H1 (cell line): ENCODE data around the gene EPG5. TPM values are rescaled to one million over a fixed set of nuclear protein-coding genes. Genes with fewer than 3 reads are reported as not detected.

Experiments used
- CTCF ChIA-PET: fragments of 300-600 bp; sonication (Branson Sonifier 250); formaldehyde crosslinking; loops from one replicate; lab custom pipeline; 2021; ENCODE audit not compliant: partially characterized antibody; lab: Charles Lee
- POLR2A ChIA-PET: fragments of 300-600 bp; sonication (Branson Sonifier 250); formaldehyde crosslinking; loops from one replicate; lab custom pipeline; 2021; ENCODE audit warnings: inconsistent platforms; ENCODE audit not compliant: partially characterized antibody; lab: Charles Lee
- DNase-seq, 2 experiments: peaks; one replicate each; pipeline versions ENCODE4 v3.0.0 to v3.0.0-alpha.2; 2010 to 2022; ENCODE audit warnings: low spot score in 2 of 2, low read depth in 1 of 2, mixed read lengths in 1 of 2
- FAIRE-seq: peaks from 2 replicates; lab custom pipeline; 2011; peaks lifted over from hg19 to GRCh38; lab: Jason Lieb, UNC
- H2AFZ ChIP-seq: 2 replicates; pipeline ENCODE4 v1.8.1; 2012; ENCODE audit warnings: low read length, inconsistent platforms
- H2AK5ac ChIP-seq: 2 replicates; pipeline ENCODE4 v1.6.1; 2013; ENCODE audit warnings: low read depth, low read length
- H2BK120ac ChIP-seq: replicated peaks from 2 replicates; pipeline ENCODE3; 2013; ENCODE audit warnings: low read depth, low read length, inconsistent platforms
- H2BK12ac ChIP-seq: 2 replicates; pipeline ENCODE4 v1.6.1; 2013; ENCODE audit warnings: low read depth, low read length
- H2BK15ac ChIP-seq: 2 replicates; pipeline ENCODE4 v1.6.1; 2013; ENCODE audit warnings: low read length
- H2BK20ac ChIP-seq: 2 replicates; pipeline ENCODE4 v1.6.1; 2013; ENCODE audit warnings: low read length
- H2BK5ac ChIP-seq: 2 replicates; pipeline ENCODE4 v1.6.1; 2013; ENCODE audit warnings: low read depth, low read length
- H3K14ac ChIP-seq: 2 replicates; pipeline ENCODE4 v1.6.1; 2013; ENCODE audit warnings: inconsistent platforms; ENCODE audit not compliant: insufficient read length
- H3K18ac ChIP-seq: 2 replicates; pipeline ENCODE4 v1.6.1; 2013; ENCODE audit warnings: low read length; ENCODE audit errors: extremely low read depth
- H3K23ac ChIP-seq: 2 replicates; pipeline ENCODE4 v1.6.1; 2013; ENCODE audit warnings: inconsistent platforms; ENCODE audit not compliant: insufficient read length
- H3K23me2 ChIP-seq: 2 replicates; pipeline ENCODE4 v1.6.1; 2013; ENCODE audit warnings: low read depth, low read length
- H3K27ac ChIP-seq: 2 replicates; pipeline ENCODE4 v1.6.1; 2011; ENCODE audit warnings: low read depth, low read length, inconsistent platforms
- H3K27me3 ChIP-seq, 4 experiments: replicated peaks in 1 of 4; 1 replicate in 1 of 4; 2 replicates in 3 of 4; pipeline versions ENCODE4 v1.6.1 to v1.8.1; 2011 to 2013; ENCODE audit warnings: low read length in 3 of 4, mild to moderate bottlenecking in 3 of 4, inconsistent platforms in 2 of 4, mixed read lengths in 2 of 4, moderate library complexity in 1 of 4; ENCODE audit not compliant: control insufficient read depth in 3 of 4, insufficient read depth in 3 of 4; ENCODE audit errors: extremely low read depth in 1 of 4
- H3K36me3 ChIP-seq, 4 experiments: 2 replicates each; pipeline versions ENCODE4 v1.6.1 to v1.8.1; 2011 to 2013; ENCODE audit warnings: mild to moderate bottlenecking in 4 of 4, low read length in 3 of 4, moderate library complexity in 2 of 4, control low read depth in 1 of 4, inconsistent platforms in 1 of 4; ENCODE audit not compliant: insufficient read depth in 4 of 4, control insufficient read depth in 2 of 4
- H3K4ac ChIP-seq: replicated peaks from 2 replicates; pipeline ENCODE3; 2013; ENCODE audit warnings: low read length, low read depth, mixed read lengths, inconsistent platforms; ENCODE audit not compliant: insufficient read length
- H3K4me1 ChIP-seq, 4 experiments: replicated peaks in 1 of 4; 1 replicate in 1 of 4; 2 replicates in 3 of 4; pipeline versions ENCODE4 v1.6.1 to v1.8.1; 2011 to 2013; ENCODE audit warnings: low read length in 3 of 4, inconsistent platforms in 2 of 4, mixed read lengths in 1 of 4; ENCODE audit not compliant: insufficient read depth in 4 of 4, control insufficient read depth in 3 of 4
- H3K4me2 ChIP-seq, 2 experiments: 2 replicates each; pipeline versions ENCODE4 v1.6.1 to v1.8.1; 2011 to 2013; ENCODE audit warnings: low read depth in 2 of 2, low read length in 2 of 2, control low read depth in 1 of 2, inconsistent platforms in 1 of 2, mild to moderate bottlenecking in 1 of 2; ENCODE audit not compliant: insufficient read depth in 1 of 2
- H3K4me3 ChIP-seq, 4 experiments: fragments of 200-600, 300-600 bp in 1 of 4; sonication (generic), shearing (Covaris generic), sonication (Bioruptor Twin) in 1 of 4; 2 replicates each; pipeline versions ENCODE4 v1.5.1 to v1.8.1; 2011 to 2016; ENCODE audit warnings: low read length in 4 of 4, low read depth in 3 of 4, control low read depth in 2 of 4, inconsistent platforms in 2 of 4, mild to moderate bottlenecking in 2 of 4, mixed read lengths in 1 of 4, moderate library complexity in 1 of 4; ENCODE audit not compliant: insufficient read depth in 2 of 4; ENCODE audit errors: extremely low read depth in 1 of 4
- H3K56ac ChIP-seq: replicated peaks from 2 replicates; pipeline ENCODE3; 2013; ENCODE audit warnings: low read depth, mild to moderate bottlenecking, mixed read lengths, low read length, inconsistent platforms; ENCODE audit not compliant: insufficient read length
- H3K79me1 ChIP-seq: 2 replicates; pipeline ENCODE4 v1.6.1; 2013; ENCODE audit warnings: low read depth, low read length, control low read depth
- H3K79me2 ChIP-seq, 2 experiments: 2 replicates each; pipeline versions ENCODE4 v1.6.1 to v1.8.1; 2012 to 2013; ENCODE audit warnings: low read length in 2 of 2, mild to moderate bottlenecking in 2 of 2, inconsistent platforms in 1 of 2; ENCODE audit not compliant: insufficient read depth in 2 of 2, control insufficient read depth in 1 of 2
- H3K9ac ChIP-seq, 4 experiments: replicated peaks in 1 of 4; 1 replicate in 1 of 4; 2 replicates in 3 of 4; pipeline versions ENCODE4 v1.6.1 to v1.8.1; 2011 to 2013; ENCODE audit warnings: low read depth in 3 of 4, low read length in 3 of 4, control low read depth in 2 of 4, mild to moderate bottlenecking in 2 of 4, moderate library complexity in 2 of 4, inconsistent platforms in 1 of 4; ENCODE audit errors: extremely low read depth in 1 of 4
- H3K9me3 ChIP-seq, 2 experiments: 2 replicates each; pipeline versions ENCODE4 v1.6.1 to v1.8.1; 2012 to 2013; ENCODE audit warnings: mild to moderate bottlenecking in 2 of 2, moderate library complexity in 2 of 2, control low read depth in 1 of 2, inconsistent platforms in 1 of 2, low read depth in 1 of 2, low read length in 1 of 2, mixed read lengths in 1 of 2; ENCODE audit not compliant: insufficient read depth in 2 of 2
- H4K20me1 ChIP-seq, 2 experiments: replicated peaks in 1 of 2; 2 replicates each; pipeline versions ENCODE3 to v1.8.1; 2011 to 2013; ENCODE audit warnings: inconsistent platforms in 2 of 2, low read length in 2 of 2, mild to moderate bottlenecking in 1 of 2; ENCODE audit not compliant: insufficient read depth in 2 of 2, control insufficient read depth in 1 of 2
- H4K5ac ChIP-seq: 2 replicates; pipeline ENCODE4 v1.6.1; 2013; ENCODE audit warnings: low read length, low read depth, mixed read lengths, inconsistent platforms; ENCODE audit not compliant: insufficient read length
- H4K8ac ChIP-seq: 2 replicates; pipeline ENCODE4 v1.8.0; 2013; ENCODE audit warnings: mild to moderate bottlenecking, moderate library complexity, low read length, inconsistent platforms; ENCODE audit not compliant: insufficient read depth; ENCODE audit errors: extremely low read depth
- H4K91ac ChIP-seq: replicated peaks from 2 replicates; pipeline ENCODE3; 2013; ENCODE audit warnings: low read length, mixed read lengths, inconsistent platforms; ENCODE audit not compliant: insufficient read length
- ASH2L ChIP-seq: fragments of 200-600, 300-600 bp; sonication (generic); IDR thresholded peaks from one replicate; pipeline ENCODE4 v1.7.1; 2017; ENCODE audit warnings: low read length
- CEBPB ChIP-seq: IDR thresholded peaks from 2 replicates; pipeline ENCODE4 v1.6.1; 2012; ENCODE audit warnings: low read depth, low read length
- CHD2 ChIP-seq: IDR thresholded peaks from 2 replicates; pipeline ENCODE4 v1.6.1; 2012; ENCODE audit warnings: low read length, improper control_type of control experiment
- EGR1 ChIP-seq: IDR thresholded peaks from 2 replicates; pipeline ENCODE4 v1.6.1; 2011; ENCODE audit warnings: low read depth, low read length, borderline replicate concordance
- GABPA ChIP-seq: IDR thresholded peaks from 2 replicates; pipeline ENCODE4 v1.6.1; 2011; ENCODE audit warnings: mild to moderate bottlenecking, low read length, moderate library complexity, borderline replicate concordance; ENCODE audit not compliant: insufficient read depth
- GTF2F1 ChIP-seq: IDR thresholded peaks from 2 replicates; pipeline ENCODE4 v1.6.1; 2012; ENCODE audit warnings: low read depth, low read length, improper control_type of control experiment, borderline replicate concordance
- KDM1A ChIP-seq: fragments of 200-600, 300-600 bp; sonication (generic); IDR thresholded peaks from 2 replicates; pipeline ENCODE4 v1.7.1; 2016; ENCODE audit warnings: mild to moderate bottlenecking, low read length, borderline replicate concordance
- KDM4A ChIP-seq: IDR thresholded peaks from one replicate; pipeline ENCODE4 v1.7.1; 2012; ENCODE audit warnings: low read depth, mild to moderate bottlenecking, moderate library complexity, low read length, inconsistent platforms; ENCODE audit not compliant: severe bottlenecking
- KDM5A ChIP-seq: fragments of 200-600 bp; IDR thresholded peaks from 2 replicates; pipeline ENCODE4 v1.7.1; 2012; ENCODE audit warnings: mild to moderate bottlenecking, low read length, inconsistent platforms, mixed read lengths
- MAFK ChIP-seq: IDR thresholded peaks from 2 replicates; pipeline ENCODE4 v1.6.1; 2012; ENCODE audit warnings: low read depth, mild to moderate bottlenecking, improper control_type of control experiment, low read length
- SP4 ChIP-seq: IDR thresholded peaks from 2 replicates; pipeline ENCODE4 v1.6.1; 2012; ENCODE audit warnings: low read length, inconsistent platforms
- SRF ChIP-seq: IDR thresholded peaks from 2 replicates; pipeline ENCODE4 v1.6.1; 2011; ENCODE audit warnings: mild to moderate bottlenecking, low read depth, low read length, moderate library complexity
- TBP ChIP-seq: IDR thresholded peaks from 2 replicates; pipeline ENCODE4 v1.6.1; 2011; ENCODE audit warnings: low read depth, low read length, improper control_type of control experiment
- WGBS, 2 experiments: shearing (Covaris generic) in 1 of 2; methylation state at CpG; one replicate each; pipeline versions ENCODE4 v1.1.6 to v1.1.7; 2013 to 2015; ENCODE audit warnings: low lambda C conversion rate in 2 of 2, mixed read lengths in 2 of 2, inconsistent platforms in 1 of 2, low coverage in 1 of 2, missing lambda C conversion rate in 1 of 2; ENCODE audit not compliant: insufficient replicate concordance in 2 of 2, insufficient coverage in 1 of 2, insufficient read length in 1 of 2; ENCODE audit errors: extremely low coverage in 1 of 2, missing lambda C conversion rate in 1 of 2; 5-methylcytosine and 5-hydroxymethylcytosine counted together
- polyA plus RNA-seq, 7 experiments: library from polyadenylated mRNA; depleted of rRNA in 3 of 7; stranded (reverse) in 5 of 7; unstranded in 2 of 7; fragments of >200 nt in 5 of 7; fragments of 200-250 nt in 2 of 7; gene quantifications; 1 replicate in 5 of 7; 2 replicates in 1 of 7; 4 replicates in 1 of 7; pipeline versions ENCODE4 v1.2.1 to v1.2.3, GENCODE V29; 2011 to 2013; ENCODE audit warnings: missing spikeins in 2 of 7, mixed read lengths in 2 of 7
- total RNA-seq: library from RNA; stranded (reverse); fragmentation: NEBNext Ultra II Directional; extraction: Animal tissue kit (Norgen Biotek cat#: 25700); gene quantifications from 2 replicates; pipeline ENCODE4 v1.2.1, GENCODE V29; 2021
- TF ChIP-seq, protein P1 (sequence below): IDR thresholded peaks from 2 replicates; pipeline ENCODE4 v1.6.1; 2011; ENCODE audit warnings: low read length, improper control_type of control experiment

EPG5 gene
- total and polyA plus RNA-seq, 2 of the 8 experiments (the other 6 are each of a cell fraction or from before 2014, with no cell fraction given): 14.1 to 18.3 TPM

DNA sequence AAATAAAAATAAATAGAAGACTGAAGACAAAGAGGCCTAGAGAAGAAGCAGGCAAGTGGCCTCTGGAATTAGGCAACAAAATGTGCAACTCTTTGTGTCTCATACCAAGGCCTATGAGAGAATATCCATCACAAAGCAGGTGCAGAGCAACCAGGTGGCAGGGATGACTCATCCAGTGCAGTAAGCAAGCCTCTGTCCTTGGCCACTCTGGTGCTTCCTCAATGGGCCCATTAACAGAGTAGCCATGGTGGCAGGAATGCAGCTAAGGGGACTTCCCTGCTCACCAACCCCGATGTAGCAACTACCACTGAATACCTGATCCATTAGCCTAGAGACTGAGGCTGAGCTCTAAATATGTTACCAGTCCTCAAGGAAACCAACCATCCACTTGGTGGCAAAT lies 11.0 kb upstream of the EPG5 start:
- Histone ChIP-seq H3K79me2 (no peaks in the 10 kb centered on the region), H3K4me1 (peaks cover 0 to 8% (median 3%) of the 10 kb centered on the region in 4 experiments; a peak in 3 of 7 replicates), H2BK5ac (0 out of 2 replicates have a peak overlapping the region, but pooled peaks have one; percentile 4), H3K4me2 (no peak overlapping the region), H3K18ac (no peak overlapping the region), H3K23me2 (no peaks in the 10 kb centered on the region), H3K79me1 (no peaks in the 10 kb centered on the region), H2AFZ (peak overlapping the region; percentile 82; the same call in 1 of the 2 replicates), H4K91ac (no peak overlapping the region), H4K5ac (no peak overlapping the region), H3K23ac (no peak overlapping the region), H3K56ac (no peak overlapping the region), H4K8ac (no peak overlapping the region), H2BK15ac (no peak overlapping the region), H3K9ac (no peak overlapping the region), H4K20me1 (no peaks in the 10 kb centered on the region), H3K27ac (no peak overlapping the region), H3K4ac (no peak overlapping the region), H2BK20ac (peak overlapping the region; percentile 2; the same call in 1 of the 2 replicates), H3K9me3 (no peaks in the 10 kb centered on the region), H3K4me3 (no peak overlapping the region), H3K14ac (no peak overlapping the region), H2BK120ac (no peak overlapping the region), H3K27me3 (no peaks in the 10 kb centered on the region), H2BK12ac (peak overlapping the region; percentile 60; the same call in 1 of the 2 replicates), H2AK5ac (no peak overlapping the region), H3K36me3 (no peaks in the 10 kb centered on the region)
- DNase-seq (peak in 1 of 2 experiments; percentile 49), FAIRE-seq (no peak)
- ChIA-PET CTCF (interaction anchor here (0.6 to 1.1 kb wide), 5 partner anchors 9 to 98 kb away, joined by 3 to 4 read pairs (median 3); no protein-coding TSS in a partner anchor), POLR2A (no interaction called here)
- 65% methylated on average over 1 of the region's 1 CpG; no CpG with 5 or more reads in 1 of the 2 experiments for WGBS, 2 experiments
- TF ChIP-seq KDM5A (no peak), SRF (no peak), KDM1A (no peak), TBP (no peak), EGR1 (no peak), CHD2 (no peak), MAFK (no peak), CEBPB (peak; percentile 27; the same call in 1 of the 2 replicates), GTF2F1 (no peak), KDM4A (no peak), ASH2L (no peak), GABPA (no peak), SP4 (no peak)
- TF ChIP-seq, protein P1, sequence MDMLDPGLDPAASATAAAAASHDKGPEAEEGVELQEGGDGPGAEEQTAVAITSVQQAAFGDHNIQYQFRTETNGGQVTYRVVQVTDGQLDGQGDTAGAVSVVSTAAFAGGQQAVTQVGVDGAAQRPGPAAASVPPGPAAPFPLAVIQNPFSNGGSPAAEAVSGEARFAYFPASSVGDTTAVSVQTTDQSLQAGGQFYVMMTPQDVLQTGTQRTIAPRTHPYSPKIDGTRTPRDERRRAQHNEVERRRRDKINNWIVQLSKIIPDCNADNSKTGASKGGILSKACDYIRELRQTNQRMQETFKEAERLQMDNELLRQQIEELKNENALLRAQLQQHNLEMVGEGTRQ: no peak
